Ovary (tissue), 9 donors: ENCODE measurements around the gene ASL. TPM values are rescaled to one million over a fixed set of nuclear protein-coding genes. Genes with fewer than 3 reads are reported as not detected.
"Not testable (repeated sequence)": the region's sequence is repeated elsewhere in the genome, so short reads cannot be mapped to it uniquely, and the experiment has no call there.

Experiments used
- DNase-seq, 5 donors: peaks; one replicate each; pipeline ENCODE4 v3.0.0-alpha.2; 2019 to 2020
- H3K27ac ChIP-seq, 2 donors: fragments of 200-600 bp; one replicate each; pipeline versions ENCODE4 v1.5.1 to v1.8.0; 2019 to 2022
- H3K27me3 ChIP-seq: fragments of 200-600 bp; one replicate; pipeline ENCODE4 v1.8.0; 2022
- H3K36me3 ChIP-seq: fragments of 200-600 bp; sonication (generic); one replicate; pipeline ENCODE4 v1.5.1; 2019
- H3K4me1 ChIP-seq: one replicate; pipeline ENCODE4 v1.8.1; 2013; ENCODE audit warnings: mild to moderate bottlenecking, moderate library complexity; ENCODE audit not compliant: insufficient read depth
- H3K4me3 ChIP-seq: fragments of 200-600 bp; sonication (generic); one replicate; pipeline ENCODE4 v1.5.1; 2017
- H3K9me3 ChIP-seq, 2 donors: fragments of 200-600 bp in 1 of 2; sonication (generic) in 1 of 2; one replicate each; pipeline versions ENCODE4 v1.5.1 to v1.8.1; 2013 to 2019; ENCODE audit warnings: mild to moderate bottlenecking in 1 of 2, moderate library complexity in 1 of 2
- EP300 ChIP-seq: sonication (generic); formaldehyde crosslinking; IDR thresholded peaks from one replicate; pipeline ENCODE4 v1.6.1; 2017; ENCODE audit warnings: antibody characterized with exemption
- POLR2A ChIP-seq: fragments of 450-650 bp; IDR thresholded peaks from one replicate; pipeline ENCODE4 v1.6.1; 2017; ENCODE audit warnings: antibody characterized with exemption, mild to moderate bottlenecking, moderate library complexity
- WGBS, 3 donors: extraction: QIAGEN DNeasy Blood & Tissue Kit in 1 of 3; methylation state at CpG; one replicate each; pipeline versions ENCODE4 v1.1.5 to v1.1.7; 2013 to 2017; 5-methylcytosine and 5-hydroxymethylcytosine counted together
- intact Hi-C, 4 donors: fragments of 100-400 bp; cut with DNase I; formaldehyde crosslinking; loops; one replicate each; pipeline versions ENCODE4 v1.11.0 to v1.15.1; 2022 to 2023
- polyA plus RNA-seq, 2 donors: library from polyadenylated mRNA; stranded (reverse); fragments of 200-250 nt in 1 of 2; fragments of 350-450 nt in 1 of 2; fragmentation: Illumina TruSeq in 1 of 2; extraction: RNeasy Lipid Tissue Mini Kit (QIAGEN cat#74804) in 1 of 2; gene quantifications; one replicate each; pipeline ENCODE4 v1.2.3, GENCODE V29; 2013 to 2014
- total RNA-seq, 7 donors: library from RNA; depleted of rRNA in 2 of 7; stranded (reverse); fragments of >200 nt in 2 of 7; fragmentation: NEBNext Ultra II Directional in 3 of 7; extraction: Animal tissue kit (Norgen Biotek cat#: 25700) in 3 of 7; gene quantifications; one replicate each; pipeline versions ENCODE4 v1.1.0 to v1.2.4, GENCODE V29; 2016 to 2023
- TF ChIP-seq, protein P1 (sequence below), 3 donors: fragments of 450-650 bp in 2 of 3; fragments of 200-600 bp in 1 of 3; IDR thresholded peaks; one replicate each; pipeline versions ENCODE4 v1.5.1 to v1.8.0; 2016 to 2022; ENCODE audit warnings: antibody characterized with exemption in 3 of 3, mild to moderate bottlenecking in 1 of 3
- donor health status: DM: no; HTN: no; CAD: no; lungs with moderate emphysema.
- donor health status: DM: no; HTN: no; CAD: no.
- donor health status: Bipolar disorder and iron deficiency.
- donor health status: DM: yes; HTN: yes; CAD: no.
- donor health status: DM: no; HTN: no; CAD: no.
- donor health status: DM: yes; HTN: yes; CAD: no.

The ASL gene
- total and polyA plus RNA-seq, 9 donors, result 2.8 to 28.8 (median 18.6) TPM

DNA sequence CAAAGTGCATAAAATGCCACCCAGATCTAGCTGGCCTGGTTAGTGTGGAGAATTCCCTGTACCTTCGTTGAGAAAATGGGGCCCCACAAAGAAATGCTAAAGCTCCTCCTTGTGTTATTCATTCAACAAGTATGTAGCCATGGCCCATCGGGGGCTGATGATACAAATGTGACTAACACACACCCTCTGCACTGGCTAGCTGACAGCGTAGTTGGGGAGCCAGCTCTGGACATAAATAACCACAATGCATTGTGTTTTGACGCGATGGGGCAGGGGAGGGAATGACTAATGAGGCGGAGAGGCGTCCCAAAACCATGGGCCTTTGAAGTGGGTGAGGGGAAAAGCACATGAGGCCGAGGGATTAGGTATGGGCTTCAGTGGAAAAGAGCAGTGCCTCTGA, 28.2 kb upstream of the ASL start:
- no peaks in the 10 kb centered on the region for H3K27me3 ChIP-seq
- H3K4me3 ChIP-seq, result no peak overlapping the region
- H3K27ac ChIP-seq, result no peak overlapping the region
- H3K36me3 ChIP-seq, result no peaks in the 10 kb centered on the region
- no peaks in the 10 kb centered on the region for H3K9me3 ChIP-seq
- intact Hi-C loops, result no loop called here
- TF ChIP-seq POLR2A (no peak), EP300 (no peak)
- TF ChIP-seq, protein P1, sequence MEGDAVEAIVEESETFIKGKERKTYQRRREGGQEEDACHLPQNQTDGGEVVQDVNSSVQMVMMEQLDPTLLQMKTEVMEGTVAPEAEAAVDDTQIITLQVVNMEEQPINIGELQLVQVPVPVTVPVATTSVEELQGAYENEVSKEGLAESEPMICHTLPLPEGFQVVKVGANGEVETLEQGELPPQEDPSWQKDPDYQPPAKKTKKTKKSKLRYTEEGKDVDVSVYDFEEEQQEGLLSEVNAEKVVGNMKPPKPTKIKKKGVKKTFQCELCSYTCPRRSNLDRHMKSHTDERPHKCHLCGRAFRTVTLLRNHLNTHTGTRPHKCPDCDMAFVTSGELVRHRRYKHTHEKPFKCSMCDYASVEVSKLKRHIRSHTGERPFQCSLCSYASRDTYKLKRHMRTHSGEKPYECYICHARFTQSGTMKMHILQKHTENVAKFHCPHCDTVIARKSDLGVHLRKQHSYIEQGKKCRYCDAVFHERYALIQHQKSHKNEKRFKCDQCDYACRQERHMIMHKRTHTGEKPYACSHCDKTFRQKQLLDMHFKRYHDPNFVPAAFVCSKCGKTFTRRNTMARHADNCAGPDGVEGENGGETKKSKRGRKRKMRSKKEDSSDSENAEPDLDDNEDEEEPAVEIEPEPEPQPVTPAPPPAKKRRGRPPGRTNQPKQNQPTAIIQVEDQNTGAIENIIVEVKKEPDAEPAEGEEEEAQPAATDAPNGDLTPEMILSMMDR (IDR thresholded peaks at IDR 0.05), result no peak
- peaks cover 2% of the 10 kb centered on the region for H3K4me1 ChIP-seq
- WGBS, 3 donors, result 29 to 52% (median 35%) methylated on average over 8 of the region's 8 CpGs
- DNase-seq, result no peak

DNA sequence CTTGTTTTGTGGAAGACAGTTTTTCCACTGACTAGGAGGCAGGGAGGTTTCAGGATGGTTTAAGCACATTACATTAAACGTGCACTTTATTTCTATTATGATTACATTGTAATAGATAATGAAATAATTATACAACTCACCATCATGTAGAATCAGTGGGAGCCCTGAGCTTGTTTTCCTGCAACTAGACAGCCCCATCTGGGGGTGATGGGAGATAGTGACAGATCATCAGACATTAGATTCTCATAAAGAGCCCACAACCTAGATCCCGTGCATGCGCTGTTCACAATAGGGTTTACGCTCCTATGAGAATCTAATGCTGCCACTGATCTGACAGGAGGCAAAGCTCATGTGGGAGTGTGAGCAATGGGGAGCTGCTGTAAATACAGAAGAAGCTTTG, 25.7 kb upstream of the ASL start:
- intact Hi-C loops, result not testable (repeated sequence)

DNA sequence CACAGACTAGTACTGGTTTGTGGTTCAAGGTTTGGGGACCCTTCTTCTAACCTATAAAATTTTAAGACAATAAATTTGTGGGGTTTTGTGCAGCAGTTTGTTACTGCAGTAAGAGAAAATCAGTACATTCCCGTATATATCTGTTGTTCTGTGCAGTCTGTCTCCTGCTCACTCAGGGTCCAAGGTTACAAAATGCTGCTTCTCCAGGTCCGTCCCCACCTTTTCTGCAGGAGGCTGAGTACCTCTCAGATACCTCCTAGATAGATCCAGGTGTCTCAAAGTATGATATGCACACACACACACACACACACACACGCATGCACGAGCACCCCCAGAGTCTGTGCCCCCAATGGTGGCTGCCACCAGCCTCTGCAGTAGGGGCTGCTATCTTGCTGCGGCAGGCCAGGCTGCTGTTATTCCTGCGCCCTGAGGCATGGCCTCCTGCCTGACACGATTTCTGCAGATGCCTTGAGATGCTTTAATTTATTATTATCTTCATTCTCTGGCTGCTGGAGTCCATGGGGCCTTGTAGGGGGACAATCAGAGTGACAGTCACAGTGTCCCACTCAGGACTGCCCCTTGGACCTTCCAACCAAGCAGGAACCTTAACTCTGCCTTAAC, 25.2 kb upstream of the ASL start:
- Histone ChIP-seq H3K27ac (no peak overlapping the region), H3K4me3 (no peak overlapping the region), H3K27me3 (no peaks in the 10 kb centered on the region), H3K9me3 (no peaks in the 10 kb centered on the region), H3K36me3 (no peaks in the 10 kb centered on the region), H3K4me1 (peaks cover 2% of the 10 kb centered on the region)
- no peak for DNase-seq
- no peak for TF ChIP-seq POLR2A
- TF ChIP-seq, protein P1 (IDR thresholded peaks at IDR 0.05), result no peak
- TF ChIP-seq EP300, result no peak
- WGBS, 3 donors, result 83 to 84% (median 83%) methylated on average over 7 of the region's 7 CpGs
- intact Hi-C loops, result no loop called here

More for the DNA sequence above, 25.7 kb upstream of the ASL start:
- not testable (repeated sequence) for H3K4me1 ChIP-seq, DNase-seq, H3K27ac ChIP-seq, H3K36me3 ChIP-seq, H3K9me3 ChIP-seq, H3K4me3 ChIP-seq, H3K27me3 ChIP-seq
- 80 to 90% (median 83%) methylated on average over 4 of the region's 4 CpGs for WGBS, 3 donors

DNA sequence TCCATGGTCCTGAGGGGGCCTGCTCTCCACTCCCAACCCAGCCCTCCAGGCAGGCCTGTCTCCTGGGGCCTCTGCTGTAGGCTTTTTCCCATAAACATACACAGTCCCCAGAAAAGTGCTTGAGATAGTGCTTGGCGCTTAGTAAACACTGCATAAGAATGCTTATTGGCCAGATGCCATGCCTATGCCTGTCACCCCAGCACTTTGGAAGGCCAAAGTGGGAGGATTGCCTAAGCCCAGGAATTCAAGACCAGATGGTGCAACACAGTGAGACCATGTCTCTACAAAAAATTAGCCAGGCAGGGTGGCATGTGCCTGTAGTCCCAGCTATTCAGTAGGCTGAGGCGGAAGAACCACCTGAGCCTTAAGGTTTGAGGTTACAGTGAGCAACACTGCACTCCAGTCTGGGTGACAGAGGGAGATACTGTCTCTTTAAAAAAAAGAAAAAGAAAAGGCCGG, 24.6 kb upstream of the ASL start:
- Histone ChIP-seq H3K4me1 (peaks cover 2% of the 10 kb centered on the region), H3K27ac (no peak overlapping the region), H3K4me3 (no peak overlapping the region), H3K9me3 (no peaks in the 10 kb centered on the region), H3K27me3 (no peaks in the 10 kb centered on the region), H3K36me3 (no peaks in the 10 kb centered on the region)
- intact Hi-C loops, result no loop called here
- no peak for DNase-seq
- no peak for TF ChIP-seq EP300
- no peak for TF ChIP-seq POLR2A
- TF ChIP-seq, protein P1 (IDR thresholded peaks at IDR 0.05), result no peak
- WGBS, 3 donors, result 53 to 69% (median 68%) methylated on average over 3 of the region's 3 CpGs

DNA sequence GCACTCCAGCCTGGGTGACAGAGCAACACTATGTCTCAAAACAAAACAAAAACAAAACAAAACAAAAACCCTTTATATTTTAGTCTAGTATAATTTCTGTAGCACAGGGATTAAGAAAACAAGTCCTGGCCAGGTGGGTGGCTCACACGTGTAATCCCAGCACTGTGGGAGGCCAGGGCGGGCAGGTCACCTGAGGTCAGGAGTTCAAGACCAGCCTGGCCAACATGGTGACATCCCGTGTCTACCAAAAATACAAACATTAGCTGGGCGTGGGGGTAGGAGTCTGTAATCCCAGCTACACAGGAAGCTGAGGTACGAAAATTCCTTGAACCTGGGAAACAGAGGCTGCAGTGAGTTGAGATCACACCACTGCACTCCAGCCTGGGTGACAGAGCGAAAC, 23.2 kb upstream of the ASL start:
- Histone ChIP-seq H3K27me3 (no peaks in the 10 kb centered on the region), H3K4me1 (peaks cover 2% of the 10 kb centered on the region), H3K9me3 (no peaks in the 10 kb centered on the region), H3K4me3 (no peak overlapping the region), H3K36me3 (no peaks in the 10 kb centered on the region), H3K27ac (no peak overlapping the region)
- 70 to 79% (median 76%) methylated on average over 6 of the region's 6 CpGs for WGBS, 3 donors
- TF ChIP-seq EP300, result no peak
- TF ChIP-seq POLR2A, result no peak
- TF ChIP-seq, protein P1 (IDR thresholded peaks at IDR 0.05), result no peak
- no peak for DNase-seq
- intact Hi-C loops, result no loop called here
